HCT116 (cell line): ENCODE results near the gene MUS81. TPM values are rescaled to one million over a fixed set of nuclear protein-coding genes. Genes with fewer than 3 reads are reported as not detected.

Experiments used
- ATAC-seq: fragments of 200-7000 bp; cut with Tn5 transposase; 2 replicates; pipeline ENCODE4 v1.9.1; 2020; ENCODE audit warnings: mild to moderate bottlenecking, moderate library complexity
- BruUV-seq: library from RNA; stranded (reverse); fragments of 400-500 nt; replicated peaks from 2 replicates; lab custom pipeline; 2021; lab: Mats Ljungman, UMichigan
- CTCF ChIA-PET: fragments of 300-600 bp; sonication (Branson Sonifier 250); formaldehyde crosslinking; loops from one replicate; lab custom pipeline; 2021; ENCODE audit warnings: antibody characterized with exemption; lab: Charles Lee
- POLR2A ChIA-PET: fragments of 300-600, 350-600 bp; sonication (Branson Sonifier 250); formaldehyde crosslinking; loops from one replicate; lab custom pipeline; 2021; ENCODE audit warnings: antibody characterized with exemption; lab: Charles Lee
- RAD21 ChIA-PET, 2 experiments: fragments of 300-600 bp; sonication (Branson Sonifier 250); formaldehyde crosslinking; loops; one replicate each; lab custom pipeline; 2023; ENCODE audit warnings: low total read pairs in 2 of 2; ENCODE audit not compliant: uncharacterized antibody in 2 of 2, unreplicated experiment in 2 of 2, low non-redundant PET in 1 of 2; lab: Charles Lee
- DNase-seq: peaks from one replicate; pipeline ENCODE4 v3.0.0-alpha.2; 2010; ENCODE audit warnings: low read depth, low spot score
- H2AFZ ChIP-seq: fragments of 200-600 bp; shearing (Covaris generic), sonication (generic); 2 replicates; pipeline ENCODE4 v1.6.1; 2017; ENCODE audit warnings: low read depth, mixed run types, mixed read lengths, antibody characterized with exemption, low read length; ENCODE audit not compliant: poor library complexity, severe bottlenecking
- H3K27ac ChIP-seq: 2 replicates; pipeline ENCODE4 v1.5.1; 2012; ENCODE audit warnings: low read depth, low read length
- H3K27me3 ChIP-seq: fragments of 200-600 bp; sonication (generic); 2 replicates; pipeline ENCODE4 v1.6.1; 2016; ENCODE audit warnings: mixed run types, low read length, mixed read lengths; ENCODE audit not compliant: insufficient read depth
- H3K36me3 ChIP-seq, 2 experiments: fragments of 200-500 bp in 1 of 2; fragments of 200-600 bp in 1 of 2; sonication (Bioruptor generic) in 1 of 2; sonication (generic) in 1 of 2; 2 replicates each; pipeline versions ENCODE4 v1.5.1 to v1.6.1; 2014 to 2016; ENCODE audit warnings: low read length in 2 of 2, inconsistent platforms in 1 of 2, mixed read lengths in 1 of 2, mixed run types in 1 of 2; ENCODE audit not compliant: insufficient read depth in 2 of 2, control insufficient read depth in 1 of 2
- H3K4me1 ChIP-seq, 2 experiments: fragments of 200-600 bp in 1 of 2; sonication (generic) in 1 of 2; 2 replicates each; pipeline versions ENCODE4 v1.5.1 to v1.6.1; 2012 to 2017; ENCODE audit warnings: low read length in 2 of 2, inconsistent platforms in 1 of 2, mild to moderate bottlenecking in 1 of 2, mixed read lengths in 1 of 2, mixed run types in 1 of 2, moderate library complexity in 1 of 2; ENCODE audit not compliant: insufficient read depth in 2 of 2, control insufficient read depth in 1 of 2
- H3K4me2 ChIP-seq: fragments of 200-600 bp; sonication (generic); 2 replicates; pipeline ENCODE4 v1.6.1; 2017; ENCODE audit warnings: mixed run types, low read length, mixed read lengths
- H3K4me3 ChIP-seq, 2 experiments: fragments of 200-600 bp in 1 of 2; sonication (generic) in 1 of 2; replicated peaks in 1 of 2; 2 replicates each; pipeline ENCODE4 v1.5.1; 2011 to 2016; ENCODE audit warnings: low read length in 2 of 2, control low read depth in 1 of 2, low read depth in 1 of 2, mild to moderate bottlenecking in 1 of 2, mixed read lengths in 1 of 2, mixed run types in 1 of 2
- H3K79me2 ChIP-seq: fragments of 200-600 bp; sonication (generic); 2 replicates; pipeline ENCODE4 v1.6.1; 2017; ENCODE audit warnings: mild to moderate bottlenecking, mixed run types, low read length, moderate library complexity, mixed read lengths; ENCODE audit not compliant: insufficient read depth
- H3K9ac ChIP-seq: fragments of 200-600 bp; sonication (generic); 2 replicates; pipeline ENCODE4 v1.6.1; 2016; ENCODE audit warnings: low read length, mixed read lengths
- H3K9me2 ChIP-seq: fragments of 200-600 bp; sonication (generic), shearing (Covaris generic); 2 replicates; pipeline ENCODE4 v1.6.1; 2017; ENCODE audit warnings: mixed run types, mild to moderate bottlenecking, moderate library complexity; ENCODE audit not compliant: insufficient read depth
- H3K9me3 ChIP-seq, 2 experiments: fragments of 200-500 bp in 1 of 2; fragments of 200-600 bp in 1 of 2; sonication (Bioruptor generic) in 1 of 2; sonication (generic) in 1 of 2; 2 replicates each; pipeline ENCODE4 v1.6.1; 2014 to 2017; ENCODE audit warnings: low read length in 2 of 2, mixed read lengths in 2 of 2, inconsistent platforms in 1 of 2, low read depth in 1 of 2, mild to moderate bottlenecking in 1 of 2, mixed run types in 1 of 2, moderate library complexity in 1 of 2; ENCODE audit not compliant: control insufficient read depth in 1 of 2, insufficient read depth in 1 of 2
- H4K20me1 ChIP-seq: fragments of 200-600 bp; sonication (generic), shearing (Covaris generic); 2 replicates; pipeline ENCODE4 v1.6.1; 2017; ENCODE audit warnings: mixed run types, mild to moderate bottlenecking, moderate library complexity; ENCODE audit not compliant: insufficient read depth
- CEBPB ChIP-seq: IDR thresholded peaks from 2 replicates; pipeline ENCODE4 v1.6.1; 2012; ENCODE audit warnings: low read depth
- EGR1 ChIP-seq: IDR thresholded peaks from 2 replicates; pipeline ENCODE4 v1.6.1; 2012; ENCODE audit warnings: low read depth
- ELF1 ChIP-seq: IDR thresholded peaks from 2 replicates; pipeline ENCODE4 v1.6.1; 2012; ENCODE audit warnings: low read depth, borderline replicate concordance
- EZH2phosphoT487 ChIP-seq: fragments of 200-600 bp; IDR thresholded peaks from 2 replicates; pipeline ENCODE4 v1.6.1; 2018; ENCODE audit warnings: antibody characterized with exemption, borderline replicate concordance
- FOSL1 ChIP-seq: IDR thresholded peaks from 2 replicates; pipeline ENCODE4 v1.6.1; 2012; ENCODE audit warnings: low read depth
- JUND ChIP-seq: IDR thresholded peaks from 2 replicates; pipeline ENCODE4 v1.6.1; 2012
- POLR2AphosphoS5 ChIP-seq: IDR thresholded peaks from 2 replicates; pipeline ENCODE4 v1.6.1; 2011; ENCODE audit warnings: mild to moderate bottlenecking, low read depth, low read length, moderate library complexity
- RAD21 ChIP-seq: IDR thresholded peaks from 2 replicates; pipeline ENCODE4 v1.6.1; 2012; ENCODE audit warnings: low read depth, mild to moderate bottlenecking
- SRF ChIP-seq: IDR thresholded peaks from 2 replicates; pipeline ENCODE4 v1.6.1; 2012; ENCODE audit warnings: low read depth
- TCF7L2 ChIP-seq: IDR thresholded peaks from 2 replicates; pipeline ENCODE4 v1.7.0; 2011; ENCODE audit warnings: borderline replicate concordance, inconsistent platforms; ENCODE audit not compliant: insufficient read depth, insufficient read length; ENCODE audit errors: extremely low read depth
- YY1 ChIP-seq: IDR thresholded peaks from 2 replicates; pipeline ENCODE4 v1.6.1; 2011; ENCODE audit warnings: low read length, low read depth, moderate library complexity, mild to moderate bottlenecking; ENCODE audit not compliant: insufficient replicate concordance; ENCODE audit errors: extremely low read depth
- ZNF274 ChIP-seq: fragments of 200-500 bp; sonication (Bioruptor generic); IDR thresholded peaks from 2 replicates; pipeline ENCODE4 v1.6.1; 2014; ENCODE audit warnings: mild to moderate bottlenecking, low read depth, low read length, inconsistent platforms
- intact Hi-C: fragments of 100-400 bp; cut with micrococcal nuclease; formaldehyde crosslinking; loops from 2 replicates; pipeline ENCODE4 v1.10.0; 2022
- total RNA-seq: library from RNA; stranded (reverse); gene quantifications from one replicate; pipeline ENCODE4 v1.2.1, GENCODE V29; 2021; ENCODE audit not compliant: unreplicated experiment
- TF ChIP-seq, protein P1 (sequence below), 3 experiments: fragments of 200-600 bp in 1 of 3; sonication (generic) in 1 of 3; IDR thresholded peaks in 2 of 3; conservative IDR thresholded peaks in 1 of 3; 2 replicates each; pipeline ENCODE4 v1.5.1; 2012 to 2017; ENCODE audit warnings: low read depth in 2 of 3, low read length in 2 of 3, antibody characterized with exemption in 1 of 3, borderline replicate concordance in 1 of 3, control low read depth in 1 of 3, mild to moderate bottlenecking in 1 of 3, mixed read lengths in 1 of 3, mixed run types in 1 of 3, moderate library complexity in 1 of 3; ENCODE audit not compliant: insufficient read depth in 1 of 3
- TF ChIP-seq, protein P2 (sequence below): IDR thresholded peaks from 2 replicates; pipeline ENCODE4 v1.6.1; 2011; ENCODE audit warnings: mild to moderate bottlenecking, low read length, moderate library complexity; ENCODE audit not compliant: insufficient replicate concordance; ENCODE audit errors: extremely low read depth
- TF ChIP-seq, protein P3 (sequence below): IDR thresholded peaks from 2 replicates; pipeline ENCODE4 v1.6.1; 2012
- TF ChIP-seq, protein P4 (sequence below): IDR thresholded peaks from 2 replicates; pipeline ENCODE4 v1.6.1; 2012

Gene MUS81
- total RNA-seq, 1 experiment from 2014 or later, result 47.2 TPM

DNA sequence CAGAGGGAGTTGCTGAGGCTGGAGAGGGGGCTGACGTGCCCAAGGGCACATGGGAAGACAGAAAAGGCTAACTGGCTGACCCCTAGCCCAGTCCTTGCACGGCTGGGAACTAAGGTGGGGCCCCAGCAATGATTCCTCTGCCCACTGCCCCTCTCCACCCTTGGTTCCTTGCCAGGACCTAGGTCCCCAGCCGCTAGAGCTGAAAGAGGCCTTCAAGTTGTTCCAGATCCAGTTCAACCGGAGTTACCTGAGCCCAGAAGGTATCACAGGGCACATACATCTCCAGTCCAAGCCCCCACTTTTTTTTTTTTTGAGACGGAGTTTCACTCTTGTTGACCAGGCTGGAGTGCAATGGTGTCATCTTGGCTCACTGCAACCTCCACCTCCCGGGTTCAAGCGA, 19.8 kb downstream of the MUS81 start:
- H3K4me2 ChIP-seq, result no peak overlapping the region
- no peak overlapping the region for H2AFZ ChIP-seq
- no peaks in the 10 kb centered on the region for H3K9me2 ChIP-seq
- ChIA-PET RAD21 (no interaction called here), POLR2A (no interaction called here), CTCF (no interaction called here)
- H3K4me3 ChIP-seq, result no peak overlapping the region
- ATAC-seq, result no peak
- no peaks in the 10 kb centered on the region for H3K9me3 ChIP-seq
- no peaks in the 10 kb centered on the region for H3K27me3 ChIP-seq
- no peak for DNase-seq
- H3K79me2 ChIP-seq, result peaks cover 15% of the 10 kb centered on the region; the same call in 1 of the 2 replicates
- H3K4me1 ChIP-seq, result peaks cover 2 to 9% of the 10 kb centered on the region in 2 experiments; a peak in 3 of 4 replicates
- H3K27ac ChIP-seq, result no peak overlapping the region
- H3K36me3 ChIP-seq, result peaks cover 5 to 29% of the 10 kb centered on the region in 2 experiments; a peak in 2 of 4 replicates
- no peaks in the 10 kb centered on the region for H4K20me1 ChIP-seq
- intact Hi-C loops, result no loop called here
- no peak overlapping the region for H3K9ac ChIP-seq
- TF ChIP-seq TCF7L2, result no peak
- TF ChIP-seq, protein P1, sequence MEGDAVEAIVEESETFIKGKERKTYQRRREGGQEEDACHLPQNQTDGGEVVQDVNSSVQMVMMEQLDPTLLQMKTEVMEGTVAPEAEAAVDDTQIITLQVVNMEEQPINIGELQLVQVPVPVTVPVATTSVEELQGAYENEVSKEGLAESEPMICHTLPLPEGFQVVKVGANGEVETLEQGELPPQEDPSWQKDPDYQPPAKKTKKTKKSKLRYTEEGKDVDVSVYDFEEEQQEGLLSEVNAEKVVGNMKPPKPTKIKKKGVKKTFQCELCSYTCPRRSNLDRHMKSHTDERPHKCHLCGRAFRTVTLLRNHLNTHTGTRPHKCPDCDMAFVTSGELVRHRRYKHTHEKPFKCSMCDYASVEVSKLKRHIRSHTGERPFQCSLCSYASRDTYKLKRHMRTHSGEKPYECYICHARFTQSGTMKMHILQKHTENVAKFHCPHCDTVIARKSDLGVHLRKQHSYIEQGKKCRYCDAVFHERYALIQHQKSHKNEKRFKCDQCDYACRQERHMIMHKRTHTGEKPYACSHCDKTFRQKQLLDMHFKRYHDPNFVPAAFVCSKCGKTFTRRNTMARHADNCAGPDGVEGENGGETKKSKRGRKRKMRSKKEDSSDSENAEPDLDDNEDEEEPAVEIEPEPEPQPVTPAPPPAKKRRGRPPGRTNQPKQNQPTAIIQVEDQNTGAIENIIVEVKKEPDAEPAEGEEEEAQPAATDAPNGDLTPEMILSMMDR (IDR thresholded peaks at IDR 0.05 in 2 of 3, conservative IDR thresholded peaks at IDR 0.05 in 1 of 3; ENCODE audit: borderline replicate concordance in 1 of 3, insufficient read depth in 1 of 3, low read depth in 2 of 3, low read length in 2 of 3), result no peak
- TF ChIP-seq, protein P2, sequence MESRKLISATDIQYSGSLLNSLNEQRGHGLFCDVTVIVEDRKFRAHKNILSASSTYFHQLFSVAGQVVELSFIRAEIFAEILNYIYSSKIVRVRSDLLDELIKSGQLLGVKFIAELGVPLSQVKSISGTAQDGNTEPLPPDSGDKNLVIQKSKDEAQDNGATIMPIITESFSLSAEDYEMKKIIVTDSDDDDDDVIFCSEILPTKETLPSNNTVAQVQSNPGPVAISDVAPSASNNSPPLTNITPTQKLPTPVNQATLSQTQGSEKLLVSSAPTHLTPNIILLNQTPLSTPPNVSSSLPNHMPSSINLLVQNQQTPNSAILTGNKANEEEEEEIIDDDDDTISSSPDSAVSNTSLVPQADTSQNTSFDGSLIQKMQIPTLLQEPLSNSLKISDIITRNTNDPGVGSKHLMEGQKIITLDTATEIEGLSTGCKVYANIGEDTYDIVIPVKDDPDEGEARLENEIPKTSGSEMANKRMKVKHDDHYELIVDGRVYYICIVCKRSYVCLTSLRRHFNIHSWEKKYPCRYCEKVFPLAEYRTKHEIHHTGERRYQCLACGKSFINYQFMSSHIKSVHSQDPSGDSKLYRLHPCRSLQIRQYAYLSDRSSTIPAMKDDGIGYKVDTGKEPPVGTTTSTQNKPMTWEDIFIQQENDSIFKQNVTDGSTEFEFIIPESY, result no peak
- TF ChIP-seq, protein P3, sequence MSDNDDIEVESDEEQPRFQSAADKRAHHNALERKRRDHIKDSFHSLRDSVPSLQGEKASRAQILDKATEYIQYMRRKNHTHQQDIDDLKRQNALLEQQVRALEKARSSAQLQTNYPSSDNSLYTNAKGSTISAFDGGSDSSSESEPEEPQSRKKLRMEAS, result no peak
- TF ChIP-seq SRF, result no peak
- no peak for TF ChIP-seq ZNF274
- no peak for TF ChIP-seq CEBPB
- TF ChIP-seq EGR1, result no peak
- TF ChIP-seq EZH2phosphoT487, result no peak
- TF ChIP-seq POLR2AphosphoS5, result no peak
- no peak for TF ChIP-seq RAD21
- TF ChIP-seq, protein P4, sequence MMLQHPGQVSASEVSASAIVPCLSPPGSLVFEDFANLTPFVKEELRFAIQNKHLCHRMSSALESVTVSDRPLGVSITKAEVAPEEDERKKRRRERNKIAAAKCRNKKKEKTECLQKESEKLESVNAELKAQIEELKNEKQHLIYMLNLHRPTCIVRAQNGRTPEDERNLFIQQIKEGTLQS, result no peak
- TF ChIP-seq FOSL1, result no peak
- no peak for TF ChIP-seq JUND
- TF ChIP-seq YY1, result no peak
- TF ChIP-seq ELF1, result no peak
- no TSS peak for BruUV-seq
